ENCODE results near the gene FXYD4.
A peak's percentile ranks its signal among the peaks of the same experiment; 100 is the strongest.
"Not testable (repeated sequence)": the region's sequence is repeated elsewhere in the genome, so short reads cannot be mapped to it uniquely, and the experiment has no call there.

Gene FXYD4

GRCh38 chr10:43376828-43377423 lies 5.5 kb downstream of the FXYD4 start:
- no peak for DNase-seq

GRCh38 chr10:43377424-43377883 lies 6.0 kb downstream of the FXYD4 start:
- no peak for DNase-seq

- DNase-seq: peak; percentile 80
Observed at GRCh38 chr10:43380610-43381222, 9.3 kb downstream of the FXYD4 start.

- DNase-seq: peak; percentile 14
Observed at GRCh38 chr10:43383204-43383971, 12.0 kb downstream of the FXYD4 start.

GRCh38 chr10:43384252-43385221 lies 13.1 kb downstream of the FXYD4 start:
- no peak for DNase-seq

GRCh38 chr10:43385412-43386004 lies 14.1 kb downstream of the FXYD4 start:
- DNase-seq: no peak

- DNase-seq: no peak
Observed at GRCh38 chr10:43386549-43386948, 15.1 kb downstream of the FXYD4 start.

GRCh38 chr10:43386981-43387677 lies 15.7 kb downstream of the FXYD4 start:
- no peak for DNase-seq

- no peak for DNase-seq
Observed at GRCh38 chr10:43387678-43388032, 16.2 kb downstream of the FXYD4 start.

- DNase-seq: no peak
Observed at GRCh38 chr10:43389867-43390266, 18.4 kb downstream of the FXYD4 start.

GRCh38 chr10:43390333-43390732 lies 18.9 kb downstream of the FXYD4 start:
- no peak for DNase-seq

- peak; percentile 34 for DNase-seq
Observed at GRCh38 chr10:43390759-43391158, 19.3 kb downstream of the FXYD4 start.

GRCh38 chr10:43391496-43391895 lies 20.1 kb downstream of the FXYD4 start:
- DNase-seq: no peak

GRCh38 chr10:43392748-43393147 lies 21.3 kb downstream of the FXYD4 start:
- DNase-seq: no peak

GRCh38 chr10:43393186-43393585 lies 21.8 kb downstream of the FXYD4 start:
- not testable (repeated sequence) for DNase-seq

- no peak for DNase-seq
Observed at GRCh38 chr10:43393606-43394360, 22.3 kb downstream of the FXYD4 start.

- no peak for DNase-seq
Observed at GRCh38 chr10:43394868-43395267, 23.4 kb downstream of the FXYD4 start.

GRCh38 chr10:43395571-43396060 lies 24.2 kb downstream of the FXYD4 start:
- no peak for DNase-seq

GRCh38 chr10:43396061-43396927 lies 24.9 kb downstream of the FXYD4 start:
- DNase-seq: peak; percentile 57

Measured in fibroblast of upper back skin (primary cell).